Middle frontal gyrus (tissue), 1 donor: ENCODE measurements around the gene CAT.

Experiments
- DNase-seq: peaks from one replicate; pipeline ENCODE4 v3.0.0-alpha.2; 2015; ENCODE audit warnings: low spot score; ENCODE audit errors: extremely low spot score

The CAT gene

GRCh38 chr11:34425360-34425759 lies 13.4 kb upstream of the CAT start:
- DNase-seq: no peak

GRCh38 chr11:34425867-34426266 lies 12.9 kb upstream of the CAT start:
- DNase-seq: no peak

GRCh38 chr11:34426766-34427185 lies 12.0 kb upstream of the CAT start:
- DNase-seq: no peak

GRCh38 chr11:34427186-34427805 lies 11.4 kb upstream of the CAT start:
- no peak for DNase-seq

GRCh38 chr11:34431979-34432378 lies 6.8 kb upstream of the CAT start:
- DNase-seq: no peak

GRCh38 chr11:34432822-34433221 lies 5.9 kb upstream of the CAT start:
- DNase-seq: no peak

- DNase-seq: no peak
These were observed 4.8 kb upstream of the CAT start for GRCh38 chr11:34433899-34434298.

- DNase-seq: no peak
These were observed 1.3 kb upstream of the CAT start for GRCh38 chr11:34437224-34438125.

- no peak for DNase-seq
These were observed 970 bp downstream of the CAT start for GRCh38 chr11:34439610-34440198.

GRCh38 chr11:34441814-34442213 lies 3.1 kb downstream of the CAT start:
- DNase-seq: no peak

GRCh38 chr11:34443136-34443535 lies 4.4 kb downstream of the CAT start:
- no peak for DNase-seq

- DNase-seq: no peak
These were observed 5.7 kb downstream of the CAT start for GRCh38 chr11:34444428-34444827.

- no peak for DNase-seq
These were observed 7.2 kb downstream of the CAT start for GRCh38 chr11:34445956-34446355.

- DNase-seq: no peak
These were observed 7.7 kb downstream of the CAT start for GRCh38 chr11:34446386-34446785.

- DNase-seq: no peak
These were observed 8.3 kb downstream of the CAT start for GRCh38 chr11:34447044-34447443.

GRCh38 chr11:34448223-34448994 lies 9.7 kb downstream of the CAT start:
- no peak for DNase-seq

- DNase-seq: no peak
These were observed 10.3 kb downstream of the CAT start for GRCh38 chr11:34449013-34449412.

GRCh38 chr11:34451053-34451452 lies 12.3 kb downstream of the CAT start:
- DNase-seq: no peak

- no peak for DNase-seq
These were observed 15.7 kb downstream of the CAT start for GRCh38 chr11:34454308-34455032.

- no peak for DNase-seq
These were observed 18.9 kb downstream of the CAT start for GRCh38 chr11:34457607-34458006.

- DNase-seq: no peak
These were observed 19.8 kb downstream of the CAT start for GRCh38 chr11:34458525-34458924.
